Measurements from ENCODE around the gene FRMD5. TPM values are rescaled to one million over a fixed set of nuclear protein-coding genes. Genes with fewer than 3 reads are reported as not detected.

FRMD5 gene
- total RNA-seq, 1 experiment from 2014 or later, result 3.9 TPM

DNA sequence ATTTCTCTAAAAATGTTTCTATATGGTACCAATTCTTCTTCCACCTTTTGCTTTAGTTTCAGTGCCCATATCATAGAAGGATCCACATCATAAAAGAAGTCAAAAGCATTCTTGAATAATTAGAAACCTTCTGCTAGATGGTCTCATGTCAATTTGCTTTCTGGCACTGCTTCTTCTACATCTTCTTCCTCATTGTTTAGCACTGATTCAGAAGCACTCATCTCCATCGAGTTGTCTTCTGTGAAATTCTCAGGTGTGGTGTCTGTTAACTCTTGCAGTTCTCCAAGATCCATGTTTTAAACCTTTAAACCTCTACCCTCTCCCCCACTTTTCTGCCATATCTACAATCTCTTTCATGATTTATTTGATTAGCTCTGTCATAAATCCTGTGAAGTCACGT lies 213.5 kb downstream of the FRMD5 start:
- Mint-ChIP-seq H3K36me3 (ENCODE audit: insufficient read depth in 1 of 3, low read depth in 3 of 3) (peaks cover 0 to 4% (median 2%) of the 10 kb centered on the region in 3 experiments; a peak in 4 of 7 replicates), H3K27ac (no peak overlapping the region), H3K9me3 (peaks cover 0 to 5% of the 10 kb centered on the region in 2 experiments; a peak in 2 of 5 replicates), H3K4me3 (no peak overlapping the region), H3K27me3 (ENCODE audit: low read depth) (no peaks in the 10 kb centered on the region), H3K4me1 (peaks cover 15 to 22% of the 10 kb centered on the region in 2 experiments)
- no peak overlapping the region for H3K14ac ChIP-seq (ENCODE audit: insufficient read depth, low read length)
- H3K4ac ChIP-seq (ENCODE audit: low read depth, low read length), result no peak overlapping the region
- no peak overlapping the region for H3K56ac ChIP-seq (ENCODE audit: insufficient read length, low read depth, low read length)
- no peaks in the 10 kb centered on the region for H3K9me3 ChIP-seq (ENCODE audit: control insufficient read depth, low read depth, low read length)
- TF ChIP-seq, protein P1, sequence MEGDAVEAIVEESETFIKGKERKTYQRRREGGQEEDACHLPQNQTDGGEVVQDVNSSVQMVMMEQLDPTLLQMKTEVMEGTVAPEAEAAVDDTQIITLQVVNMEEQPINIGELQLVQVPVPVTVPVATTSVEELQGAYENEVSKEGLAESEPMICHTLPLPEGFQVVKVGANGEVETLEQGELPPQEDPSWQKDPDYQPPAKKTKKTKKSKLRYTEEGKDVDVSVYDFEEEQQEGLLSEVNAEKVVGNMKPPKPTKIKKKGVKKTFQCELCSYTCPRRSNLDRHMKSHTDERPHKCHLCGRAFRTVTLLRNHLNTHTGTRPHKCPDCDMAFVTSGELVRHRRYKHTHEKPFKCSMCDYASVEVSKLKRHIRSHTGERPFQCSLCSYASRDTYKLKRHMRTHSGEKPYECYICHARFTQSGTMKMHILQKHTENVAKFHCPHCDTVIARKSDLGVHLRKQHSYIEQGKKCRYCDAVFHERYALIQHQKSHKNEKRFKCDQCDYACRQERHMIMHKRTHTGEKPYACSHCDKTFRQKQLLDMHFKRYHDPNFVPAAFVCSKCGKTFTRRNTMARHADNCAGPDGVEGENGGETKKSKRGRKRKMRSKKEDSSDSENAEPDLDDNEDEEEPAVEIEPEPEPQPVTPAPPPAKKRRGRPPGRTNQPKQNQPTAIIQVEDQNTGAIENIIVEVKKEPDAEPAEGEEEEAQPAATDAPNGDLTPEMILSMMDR (conservative IDR thresholded peaks at IDR 0.05), result no peak
- H3K27ac ChIP-seq (ENCODE audit: insufficient read length, low read depth, low read length), result no peak overlapping the region
- H3K23me2 ChIP-seq (ENCODE audit: insufficient read length, low read depth, low read length, poor library complexity, severe bottlenecking), result no peaks in the 10 kb centered on the region
- H3K79me2 ChIP-seq (ENCODE audit: insufficient read depth, low read length), result no peaks in the 10 kb centered on the region
- no peak overlapping the region for H3K18ac ChIP-seq (ENCODE audit: insufficient read length, low read depth, low read length)
- H4K91ac ChIP-seq (ENCODE audit: insufficient read length, low read depth, low read length), result no peak overlapping the region
- no peak overlapping the region for H2AK5ac ChIP-seq (ENCODE audit: insufficient read length, low read length)
- no peak overlapping the region for H2BK5ac ChIP-seq (ENCODE audit: insufficient read length, low read length)
- no peak overlapping the region for H2BK12ac ChIP-seq (ENCODE audit: insufficient read length, low read depth, low read length)
- H2BK20ac ChIP-seq (ENCODE audit: low read depth, low read length, poor library complexity, severe bottlenecking), result no peak overlapping the region
- DNase-seq, result no peak
- H2BK15ac ChIP-seq (ENCODE audit: low read depth, low read length), result no peak overlapping the region
- H3T11ph ChIP-seq (ENCODE audit: low read length), result no peak overlapping the region
- no peaks in the 10 kb centered on the region for H4K20me1 ChIP-seq (ENCODE audit: control insufficient read depth, insufficient read depth, insufficient read length)
- H4K8ac ChIP-seq (replicated peaks; ENCODE audit: insufficient read length, low read depth, low read length), result no peak overlapping the region
- no peak overlapping the region for H2AFZ ChIP-seq (ENCODE audit: low read length)
- no peaks in the 10 kb centered on the region for H3K79me1 ChIP-seq (ENCODE audit: insufficient read depth, low read depth, low read length, poor library complexity, severe bottlenecking)
- no peaks in the 10 kb centered on the region for H3K4me1 ChIP-seq (ENCODE audit: insufficient read depth, low read length)
- no CpG with 5 or more reads among the region's 2 CpGs for WGBS (ENCODE audit: extremely low coverage, insufficient read length, low lambda C conversion rate)
- no peak overlapping the region for H4K5ac ChIP-seq (ENCODE audit: insufficient read length, low read depth, low read length)
- no peaks in the 10 kb centered on the region for H3K27me3 ChIP-seq (ENCODE audit: insufficient read depth, low read length)
- H2BK120ac ChIP-seq (ENCODE audit: low read depth, low read length, poor library complexity, severe bottlenecking), result no peak overlapping the region
- no peak overlapping the region for H3K9ac ChIP-seq (ENCODE audit: extremely low read depth, insufficient read length, low read length)
- no peak overlapping the region for H3K23ac ChIP-seq (ENCODE audit: insufficient read length, low read depth, low read length)
- no peak overlapping the region for H3K4me2 ChIP-seq (ENCODE audit: insufficient read depth, insufficient read length, low read length)
